GM19324 (cell line): ENCODE results near the gene COL4A2.

ENCODE experiments used
- ATAC-seq: cut with Tn5 transposase; IDR thresholded peaks from one replicate; pipeline ENCODE4 v1.9.1; 2021; ENCODE audit warnings: mild to moderate bottlenecking, moderate library complexity; ENCODE audit not compliant: unreplicated experiment, low FRiP score

The COL4A2 gene

GRCh38 chr13:110501188-110501587 is 194.1 kb downstream of the COL4A2 start:
- ATAC-seq, result no peak

- no peak for ATAC-seq
Measured at GRCh38 chr13:110503037-110503901, 196.2 kb downstream of the COL4A2 start.

GRCh38 chr13:110503979-110504499 is 197.0 kb downstream of the COL4A2 start:
- no peak for ATAC-seq

GRCh38 chr13:110505594-110505993 is 198.5 kb downstream of the COL4A2 start:
- no peak for ATAC-seq

GRCh38 chr13:110506396-110506795 is 199.3 kb downstream of the COL4A2 start:
- ATAC-seq, result no peak

- ATAC-seq, result no peak
Measured at GRCh38 chr13:110506859-110507566, 199.9 kb downstream of the COL4A2 start.

GRCh38 chr13:110507678-110508381 is 200.7 kb downstream of the COL4A2 start:
- no peak for ATAC-seq

- ATAC-seq, result no peak
Measured at GRCh38 chr13:110509478-110509926, 202.4 kb downstream of the COL4A2 start.

GRCh38 chr13:110509971-110510786 is 203.1 kb downstream of the COL4A2 start:
- ATAC-seq, result no peak

GRCh38 chr13:110511509-110512181 is 204.6 kb downstream of the COL4A2 start:
- no peak for ATAC-seq

- no peak for ATAC-seq
Measured at GRCh38 chr13:110512198-110512740, 205.2 kb downstream of the COL4A2 start.

GRCh38 chr13:110516500-110516899 is 209.4 kb downstream of the COL4A2 start:
- no peak for ATAC-seq

GRCh38 chr13:110517505-110518225 is 210.6 kb downstream of the COL4A2 start:
- ATAC-seq, result no peak

- no peak for ATAC-seq
Measured at GRCh38 chr13:110518226-110518525, 211.1 kb downstream of the COL4A2 start.

- ATAC-seq, result no peak
Measured at GRCh38 chr13:110518571-110518970, 211.5 kb downstream of the COL4A2 start.

- ATAC-seq, result no peak
Measured at GRCh38 chr13:110519046-110519445, 212.0 kb downstream of the COL4A2 start.

- no peak for ATAC-seq
Measured at GRCh38 chr13:110519506-110519905, 212.4 kb downstream of the COL4A2 start.

- ATAC-seq, result no peak
Measured at GRCh38 chr13:110520431-110521295, 213.6 kb downstream of the COL4A2 start.
